Endothelial cell of umbilical vein (primary cell): ENCODE data around the gene ILRUN. TPM values are rescaled to one million over a fixed set of nuclear protein-coding genes. Genes with fewer than 3 reads are reported as not detected.
A peak's percentile ranks its signal among the peaks of the same experiment; 100 is the strongest.
"Not testable (repeated sequence)": the region's sequence is repeated elsewhere in the genome, so short reads cannot be mapped to it uniquely, and the experiment has no call there.

Experiments used
- BruUV-seq: library from RNA; stranded (reverse); fragments of 400-500 nt; replicated peaks from 2 replicates; lab custom pipeline; 2021; lab: Mats Ljungman, UMichigan
- CTCF ChIA-PET: fragments of 300-600, 350-600 bp; sonication (Branson Sonifier 250); formaldehyde crosslinking; loops from one replicate; lab custom pipeline; 2021; ENCODE audit warnings: antibody characterized with exemption, inconsistent platforms; lab: Charles Lee
- POLR2A ChIA-PET: fragments of 300-600, 350-600 bp; sonication (Branson Sonifier 250); formaldehyde crosslinking; loops from one replicate; lab custom pipeline; 2021; ENCODE audit warnings: antibody characterized with exemption, inconsistent platforms; lab: Charles Lee
- DNase-seq: peaks from one replicate; pipeline ENCODE4 v3.0.0-alpha.2; 2011; ENCODE audit warnings: low read depth, low spot score
- FAIRE-seq: peaks from 2 replicates; lab custom pipeline; 2011; peaks lifted over from hg19 to GRCh38; lab: Jason Lieb, UNC
- H2AFZ ChIP-seq: 2 replicates; pipeline ENCODE4 v1.6.0; 2012; ENCODE audit warnings: low read depth, low read length, control low read depth, inconsistent platforms
- H3K27ac ChIP-seq: 2 replicates; pipeline ENCODE4 v1.5.1; 2011; ENCODE audit warnings: low read depth, mild to moderate bottlenecking, control low read depth, low read length, moderate library complexity; ENCODE audit not compliant: insufficient read depth
- H3K27me3 ChIP-seq, 2 experiments: 2 replicates each; pipeline versions ENCODE4 v1.6.0 to v1.6.1; 2011; ENCODE audit warnings: low read length in 2 of 2, mixed read lengths in 1 of 2; ENCODE audit not compliant: control insufficient read depth in 2 of 2, insufficient read depth in 2 of 2
- H3K36me3 ChIP-seq, 2 experiments: 2 replicates in 1 of 2; 3 replicates in 1 of 2; pipeline ENCODE4 v1.5.1; 2011; ENCODE audit warnings: low read length in 2 of 2, mild to moderate bottlenecking in 1 of 2, moderate library complexity in 1 of 2; ENCODE audit not compliant: control insufficient read depth in 2 of 2, insufficient read depth in 2 of 2; ENCODE audit errors: extremely low read depth in 1 of 2
- H3K4me1 ChIP-seq: 3 replicates; pipeline ENCODE4 v1.5.1; 2011; ENCODE audit warnings: mild to moderate bottlenecking, low read length; ENCODE audit not compliant: control insufficient read depth, insufficient read depth; ENCODE audit errors: extremely low read depth
- H3K4me2 ChIP-seq: 2 replicates; pipeline ENCODE4 v1.6.1; 2011; ENCODE audit warnings: low read length, control low read depth, mixed read lengths; ENCODE audit not compliant: insufficient read depth
- H3K4me3 ChIP-seq, 3 experiments: fragments of 200-600 bp in 1 of 3; sonication (generic), shearing (Covaris generic) in 1 of 3; replicated peaks in 1 of 3; 2 replicates each; pipeline ENCODE4 v1.5.1; 2011 to 2016; ENCODE audit warnings: control low read depth in 3 of 3, low read length in 3 of 3, mild to moderate bottlenecking in 2 of 3, inconsistent platforms in 1 of 3, low read depth in 1 of 3, moderate library complexity in 1 of 3; ENCODE audit not compliant: insufficient read depth in 1 of 3
- H3K79me2 ChIP-seq: 2 replicates; pipeline ENCODE4 v1.6.0; 2012; ENCODE audit warnings: low read length, inconsistent platforms; ENCODE audit not compliant: control insufficient read depth, insufficient read depth
- H3K9ac ChIP-seq: replicated peaks from 2 replicates; pipeline ENCODE3; 2011; ENCODE audit warnings: low read length, control low read depth; ENCODE audit not compliant: insufficient read depth; ENCODE audit errors: extremely low read depth
- H3K9me1 ChIP-seq: replicated peaks from 3 replicates; pipeline ENCODE4 v1.6.0; 2011; ENCODE audit warnings: mild to moderate bottlenecking, low read length; ENCODE audit not compliant: control insufficient read depth, insufficient read depth; ENCODE audit errors: extremely low read depth
- H3K9me3 ChIP-seq: replicated peaks from 2 replicates; pipeline ENCODE4 v1.5.1; 2012; ENCODE audit warnings: low read length, inconsistent platforms; ENCODE audit not compliant: control insufficient read depth, insufficient read depth
- H4K20me1 ChIP-seq: replicated peaks from 2 replicates; pipeline ENCODE3; 2011; ENCODE audit warnings: mild to moderate bottlenecking, low read length; ENCODE audit not compliant: control insufficient read depth, insufficient read depth; ENCODE audit errors: extremely low read depth
- EZH2 ChIP-seq: IDR thresholded peaks from 2 replicates; pipeline ENCODE4 v1.6.1; 2012; ENCODE audit warnings: borderline replicate concordance, low read depth, mild to moderate bottlenecking, moderate library complexity, low read length, inconsistent platforms; ENCODE audit not compliant: severe bottlenecking
- FOS ChIP-seq: IDR thresholded peaks from 2 replicates; pipeline ENCODE4 v1.6.1; 2011; ENCODE audit warnings: mild to moderate bottlenecking, low read length, moderate library complexity, borderline replicate concordance; ENCODE audit not compliant: insufficient read depth
- GATA2 ChIP-seq: IDR thresholded peaks from 2 replicates; pipeline ENCODE4 v1.7.0; 2011; ENCODE audit warnings: low read depth, mild to moderate bottlenecking, moderate library complexity, mixed read lengths, low read length; ENCODE audit not compliant: insufficient read length, insufficient read depth
- JUN ChIP-seq: IDR thresholded peaks from 2 replicates; pipeline ENCODE4 v1.6.1; 2011; ENCODE audit warnings: borderline replicate concordance, low read depth; ENCODE audit not compliant: insufficient read length, insufficient read depth
- MYC ChIP-seq: IDR thresholded peaks from one replicate; pipeline ENCODE4 v1.6.1; 2011; ENCODE audit warnings: mild to moderate bottlenecking, low read depth, low read length
- POLR2A ChIP-seq: IDR thresholded peaks from 2 replicates; pipeline ENCODE4 v1.6.1; 2012; ENCODE audit warnings: low read depth, mild to moderate bottlenecking, control low read depth, low read length
- POLR2AphosphoS5 ChIP-seq: IDR thresholded peaks from 2 replicates; pipeline ENCODE4 v1.6.1; 2012; ENCODE audit warnings: low read depth, mild to moderate bottlenecking, control low read depth, low read length, moderate library complexity; ENCODE audit not compliant: insufficient read depth
- dilution Hi-C: fragments of 300-500 bp; cut with MboI; formaldehyde crosslinking; loops from one replicate; pipeline ENCODE4 v1.15.0; 2019; ENCODE audit warnings: low sequenced_read_pairs; ENCODE audit not compliant: extremely low pct_ligation_motif_present
- intact Hi-C: fragments of 100-400 bp; cut with micrococcal nuclease; formaldehyde crosslinking; loops from one replicate; pipeline ENCODE4 v1.10.0; 2022
- polyA plus RNA-seq, 4 experiments: library from polyadenylated mRNA; depleted of rRNA in 3 of 4; stranded (reverse) in 3 of 4; unstranded in 1 of 4; fragments of >200 nt; gene quantifications; 2 replicates each; pipeline versions ENCODE4 v1.2.1 to v1.2.3, GENCODE V29; 2011 to 2012; ENCODE audit warnings: missing spikeins in 1 of 4
- total RNA-seq: library from RNA; stranded (reverse); gene quantifications from 2 replicates; pipeline ENCODE4 v1.2.3, GENCODE V29; 2021
- TF ChIP-seq, protein P1 (sequence below): IDR thresholded peaks from 2 replicates; pipeline ENCODE4 v1.6.1; 2011; ENCODE audit not compliant: insufficient read depth, insufficient read length
- TF ChIP-seq, protein P2 (sequence below), 2 donors: IDR thresholded peaks; 1 replicate in 1 of 2; 2 replicates in 1 of 2; pipeline ENCODE4 v1.5.1; 2011; ENCODE audit warnings: low read length in 2 of 2, mild to moderate bottlenecking in 2 of 2, moderate library complexity in 2 of 2, control low read depth in 1 of 2, inconsistent platforms in 1 of 2, low read depth in 1 of 2; ENCODE audit not compliant: insufficient read depth in 1 of 2; ENCODE audit errors: extremely low read depth in 1 of 2

Gene ILRUN
- total and polyA plus RNA-seq, 2 donors (not counting 3 experiments of a cell fraction or from before 2014, with no cell fraction given): 30.5 to 48.9 TPM

DNA sequence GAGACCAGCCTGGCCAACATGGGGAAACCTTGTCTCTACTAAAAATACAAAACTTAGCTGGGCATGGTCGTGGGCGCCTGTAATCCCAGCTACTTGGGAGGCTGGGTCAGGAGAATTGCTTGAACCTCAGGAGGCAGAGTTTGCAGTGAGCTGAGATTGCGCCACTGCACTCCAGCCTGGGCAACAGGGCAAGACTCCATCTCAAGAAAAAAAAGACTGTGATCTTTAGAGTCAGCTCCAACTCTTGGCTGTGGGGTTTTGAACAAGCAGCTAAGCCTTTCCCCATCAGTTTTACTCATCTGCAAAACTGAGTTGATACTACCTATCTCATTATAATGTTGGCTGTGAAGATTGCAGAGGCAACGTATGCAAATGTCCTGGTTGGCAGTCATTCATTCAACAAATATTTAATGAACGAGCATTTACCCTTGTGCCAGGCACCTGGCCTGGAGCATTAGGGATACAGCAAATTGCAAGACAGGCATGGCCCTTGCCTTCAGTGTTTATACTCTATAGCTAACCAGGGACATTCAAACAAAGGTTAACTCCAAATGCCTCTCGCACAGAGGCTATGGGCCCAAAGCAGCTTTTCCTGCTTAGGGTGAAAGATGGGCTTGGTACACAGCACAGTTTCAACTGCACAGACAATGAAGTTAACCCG is 37.8 kb downstream of the ILRUN start:
- TF ChIP-seq, protein P1, sequence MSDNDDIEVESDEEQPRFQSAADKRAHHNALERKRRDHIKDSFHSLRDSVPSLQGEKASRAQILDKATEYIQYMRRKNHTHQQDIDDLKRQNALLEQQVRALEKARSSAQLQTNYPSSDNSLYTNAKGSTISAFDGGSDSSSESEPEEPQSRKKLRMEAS: no peak
- TF ChIP-seq MYC (no peak), EZH2 (no peak), POLR2AphosphoS5 (no peak), GATA2 (no peak), POLR2A (no peak), FOS (no peak), JUN (no peak)
- TF ChIP-seq, protein P2, sequence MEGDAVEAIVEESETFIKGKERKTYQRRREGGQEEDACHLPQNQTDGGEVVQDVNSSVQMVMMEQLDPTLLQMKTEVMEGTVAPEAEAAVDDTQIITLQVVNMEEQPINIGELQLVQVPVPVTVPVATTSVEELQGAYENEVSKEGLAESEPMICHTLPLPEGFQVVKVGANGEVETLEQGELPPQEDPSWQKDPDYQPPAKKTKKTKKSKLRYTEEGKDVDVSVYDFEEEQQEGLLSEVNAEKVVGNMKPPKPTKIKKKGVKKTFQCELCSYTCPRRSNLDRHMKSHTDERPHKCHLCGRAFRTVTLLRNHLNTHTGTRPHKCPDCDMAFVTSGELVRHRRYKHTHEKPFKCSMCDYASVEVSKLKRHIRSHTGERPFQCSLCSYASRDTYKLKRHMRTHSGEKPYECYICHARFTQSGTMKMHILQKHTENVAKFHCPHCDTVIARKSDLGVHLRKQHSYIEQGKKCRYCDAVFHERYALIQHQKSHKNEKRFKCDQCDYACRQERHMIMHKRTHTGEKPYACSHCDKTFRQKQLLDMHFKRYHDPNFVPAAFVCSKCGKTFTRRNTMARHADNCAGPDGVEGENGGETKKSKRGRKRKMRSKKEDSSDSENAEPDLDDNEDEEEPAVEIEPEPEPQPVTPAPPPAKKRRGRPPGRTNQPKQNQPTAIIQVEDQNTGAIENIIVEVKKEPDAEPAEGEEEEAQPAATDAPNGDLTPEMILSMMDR (IDR thresholded peaks at IDR 0.05; ENCODE audit: extremely low read depth in 1 of 2, insufficient read depth in 1 of 2, low read depth in 1 of 2, low read length in 2 of 2): no peak
- Histone ChIP-seq H3K27me3 (no peaks in the 10 kb centered on the region), H4K20me1 (no peaks in the 10 kb centered on the region), H3K4me3 (no peak overlapping the region), H3K9me1 (no peaks in the 10 kb centered on the region), H3K4me2 (no peak overlapping the region), H3K27ac (no peak overlapping the region), H3K79me2 (peaks cover 67% of the 10 kb centered on the region), H2AFZ (no peak overlapping the region), H3K4me1 (peaks cover 28% of the 10 kb centered on the region), H3K36me3 (no peaks in the 10 kb centered on the region), H3K9me3 (no peaks in the 10 kb centered on the region), H3K9ac (no peak overlapping the region)
- intact Hi-C loops (loop anchor here (5.0 kb wide), 1 partner anchor 39 kb away; the partner anchor contains the start of gene ILRUN), dilution Hi-C loops (no loop called here)
- FAIRE-seq (no peak), DNase-seq (no peak)
- ChIA-PET POLR2A (no interaction called here), CTCF (no interaction called here)
- BruUV-seq: no TSS peak

DNA sequence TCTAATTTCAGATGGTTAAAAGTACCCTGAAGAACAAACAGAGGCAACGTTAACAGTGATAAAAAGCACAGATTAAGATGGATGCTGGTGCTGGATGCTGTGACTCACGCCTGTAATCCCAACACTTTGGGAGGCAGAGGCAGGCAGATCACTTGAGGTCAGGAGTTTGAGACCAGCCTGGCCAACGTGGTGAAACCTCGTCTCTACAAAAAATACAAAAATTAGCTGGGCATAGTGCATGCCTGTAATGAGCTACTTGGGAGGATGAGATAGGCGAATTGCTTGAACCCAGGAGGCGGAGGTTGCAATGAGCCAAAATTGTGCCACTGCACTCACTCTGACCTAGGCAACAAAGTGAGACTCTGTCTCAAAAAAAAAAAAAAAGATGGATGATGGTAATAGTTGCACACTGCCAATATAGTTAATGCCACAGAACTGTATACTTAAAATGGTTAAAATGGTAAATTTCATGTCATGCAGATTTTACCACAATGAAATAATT is 38.5 kb downstream of the ILRUN start:
- FAIRE-seq, H3K9me3 ChIP-seq, H2AFZ ChIP-seq, H4K20me1 ChIP-seq, dilution Hi-C loops, H3K36me3 ChIP-seq, H3K9me1 ChIP-seq, DNase-seq, BruUV-seq, H3K27me3 ChIP-seq: not testable (repeated sequence)
- peak overlapping the region; percentile 88 for H3K9ac ChIP-seq
- H3K4me1 ChIP-seq: peaks cover 26% of the 10 kb centered on the region
- H3K4me3 ChIP-seq: peak overlapping the region in 1 of 3 experiments; percentile 86
- CTCF ChIA-PET: interaction anchor here (0.7 to 1.9 kb wide), 8 partner anchors 7 to 482 kb away, joined by 3 to 9 read pairs (median 4); partner anchors contain the start of gene BLTP3A
- H3K27ac ChIP-seq: peak overlapping the region; percentile 97
- intact Hi-C loops: loop anchor here (5.0 kb wide), 1 partner anchor 39 kb away; the partner anchor contains the start of gene ILRUN
- POLR2A ChIA-PET: interaction anchor here (0.7 to 1.4 kb wide), 2 partner anchors 38 to 435 kb away, joined by 3 to 4 read pairs; partner anchors contain the start of gene ILRUN
- H3K4me2 ChIP-seq: peak overlapping the region; percentile 98
- peaks cover 63% of the 10 kb centered on the region for H3K79me2 ChIP-seq
